ENCODE data around the gene FAM153A.
"Not testable (repeated sequence)": the region's sequence is repeated elsewhere in the genome, so short reads cannot be mapped to it uniquely, and the experiment has no call there.

DNA sequence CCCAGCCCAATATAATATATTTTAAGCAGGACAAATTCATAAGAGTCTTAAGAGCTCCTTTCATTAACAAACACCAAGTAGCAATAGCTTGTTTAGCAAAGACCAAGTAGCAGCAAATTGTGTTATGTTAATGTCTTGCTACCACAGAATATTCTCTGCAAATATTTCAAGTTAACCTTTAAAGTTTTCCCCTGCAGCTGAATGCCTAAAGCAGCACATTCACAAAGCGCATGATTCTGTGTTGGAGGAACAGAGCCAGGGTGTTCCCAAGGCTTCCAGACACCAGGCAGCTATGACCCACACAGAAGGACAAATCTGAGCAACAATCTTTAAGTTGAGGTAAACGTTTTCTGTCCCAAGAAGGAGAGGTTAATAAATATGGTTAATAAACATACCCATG is 42.1 kb upstream of the FAM153A start:
- not testable (repeated sequence) for TF ChIP-seq POLR2A (IDR thresholded peaks at IDR 0.05; ENCODE audit: control extremely low read depth in 1 of 2, low read depth in 2 of 2, low read length in 2 of 2); CREB1 (IDR thresholded peaks at IDR 0.05); YY1 (IDR thresholded peaks at IDR 0.05; ENCODE audit: low read depth, low read length)
